Measurements from ENCODE around the gene CCDC149. TPM values are rescaled to one million over a fixed set of nuclear protein-coding genes. Genes with fewer than 3 reads are reported as not detected.

CCDC149 gene
- total RNA-seq = 8.3 and 13.3 TPM in 2 replicates
- polyA plus RNA-seq = 11.1 and 12.3 TPM in 2 replicates

DNA sequence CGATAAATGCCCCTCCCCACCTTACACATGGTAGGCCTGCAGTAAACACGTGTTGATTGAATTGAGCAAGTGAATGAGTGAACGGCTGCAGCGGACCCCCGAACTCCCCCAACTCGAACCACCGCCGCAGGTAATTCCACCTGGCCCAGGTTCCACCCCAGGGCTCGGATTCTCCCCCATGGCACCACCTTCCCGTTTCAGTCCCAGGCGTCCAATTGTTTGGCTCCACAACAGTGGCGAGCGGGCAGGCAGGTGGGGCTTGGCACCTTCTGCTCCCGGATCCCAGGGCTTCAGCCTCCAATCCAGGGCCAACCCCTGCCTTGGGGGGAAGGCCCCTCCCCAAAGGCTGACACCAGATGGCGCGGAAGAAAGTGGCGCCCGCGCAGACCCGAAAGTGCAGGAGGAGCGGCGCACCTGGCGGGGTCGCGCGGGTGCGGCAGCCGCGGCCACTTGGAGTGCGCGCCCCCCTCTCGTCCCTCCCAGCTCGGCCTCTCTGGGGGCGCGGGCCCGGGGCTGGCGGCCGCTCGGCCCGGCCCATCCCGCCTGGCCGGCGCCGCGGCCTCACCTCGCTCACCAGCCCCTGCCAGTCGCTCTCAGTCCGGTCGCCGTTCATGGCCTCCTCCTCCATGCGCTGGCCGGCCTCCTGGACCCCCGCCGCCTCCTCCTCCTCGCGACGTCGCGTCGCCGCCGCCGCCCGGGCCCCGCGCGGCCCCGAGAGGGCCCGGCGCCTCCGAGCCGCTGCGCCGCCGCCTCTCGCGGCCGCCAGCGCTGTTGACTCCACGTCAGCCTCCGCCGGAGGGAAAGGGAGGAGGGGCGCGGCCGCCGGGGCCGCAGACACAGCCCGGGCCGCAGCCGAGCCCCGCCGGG is at the start of gene CCDC149:
Gene CCDC149, minus strand, starts transcription at position 791 of the 867 bp plus-strand sequence. Its CDS starts 178 bp downstream, at position 613.
- Histone ChIP-seq H3K4me3 (peak within 1 kb of the TSS; percentile 69), H3K4me2 (peak within 1 kb of the TSS; percentile 90), H3K27me3 (no peaks in the 10 kb centered on the region), H3K27ac (peak within 1 kb of the TSS; percentile 86), H4K20me1 (ENCODE audit: insufficient read depth, poor library complexity, severe bottlenecking) (no peaks in the 10 kb centered on the region), H3K36me3 (replicated peaks; ENCODE audit: insufficient read depth, low read depth) (no peaks in the 10 kb centered on the region), H3K9me2 (replicated peaks; ENCODE audit: insufficient read depth) (no peaks in the 10 kb centered on the region), H3K9me3 (ENCODE audit: low read depth) (no peaks in the 10 kb centered on the region), H3K79me2 (no peaks in the 10 kb centered on the region), H3K4me1 (ENCODE audit: insufficient read depth) (peaks cover 7% of the 10 kb centered on the region), H2AFZ (peak within 1 kb of the TSS; percentile 81)
- TF ChIP-seq, protein P1, sequence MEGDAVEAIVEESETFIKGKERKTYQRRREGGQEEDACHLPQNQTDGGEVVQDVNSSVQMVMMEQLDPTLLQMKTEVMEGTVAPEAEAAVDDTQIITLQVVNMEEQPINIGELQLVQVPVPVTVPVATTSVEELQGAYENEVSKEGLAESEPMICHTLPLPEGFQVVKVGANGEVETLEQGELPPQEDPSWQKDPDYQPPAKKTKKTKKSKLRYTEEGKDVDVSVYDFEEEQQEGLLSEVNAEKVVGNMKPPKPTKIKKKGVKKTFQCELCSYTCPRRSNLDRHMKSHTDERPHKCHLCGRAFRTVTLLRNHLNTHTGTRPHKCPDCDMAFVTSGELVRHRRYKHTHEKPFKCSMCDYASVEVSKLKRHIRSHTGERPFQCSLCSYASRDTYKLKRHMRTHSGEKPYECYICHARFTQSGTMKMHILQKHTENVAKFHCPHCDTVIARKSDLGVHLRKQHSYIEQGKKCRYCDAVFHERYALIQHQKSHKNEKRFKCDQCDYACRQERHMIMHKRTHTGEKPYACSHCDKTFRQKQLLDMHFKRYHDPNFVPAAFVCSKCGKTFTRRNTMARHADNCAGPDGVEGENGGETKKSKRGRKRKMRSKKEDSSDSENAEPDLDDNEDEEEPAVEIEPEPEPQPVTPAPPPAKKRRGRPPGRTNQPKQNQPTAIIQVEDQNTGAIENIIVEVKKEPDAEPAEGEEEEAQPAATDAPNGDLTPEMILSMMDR (IDR thresholded peaks at IDR 0.05; ENCODE audit: poor library complexity) = peak; percentile 9
- TF ChIP-seq EZH2 (IDR thresholded peaks at IDR 0.05; ENCODE audit: borderline replicate concordance) = no peak
- TF ChIP-seq EZH2phosphoT487 (IDR thresholded peaks at IDR 0.05; ENCODE audit: low read depth, severe bottlenecking, unreplicated experiment) = no peak
- 7% methylated on average over 39 of the region's 92 CpGs for WGBS (ENCODE audit: low lambda C conversion rate, missing lambda C conversion rate)
- DNase-seq (ENCODE audit: low spot score) = peak; percentile 87

DNA sequence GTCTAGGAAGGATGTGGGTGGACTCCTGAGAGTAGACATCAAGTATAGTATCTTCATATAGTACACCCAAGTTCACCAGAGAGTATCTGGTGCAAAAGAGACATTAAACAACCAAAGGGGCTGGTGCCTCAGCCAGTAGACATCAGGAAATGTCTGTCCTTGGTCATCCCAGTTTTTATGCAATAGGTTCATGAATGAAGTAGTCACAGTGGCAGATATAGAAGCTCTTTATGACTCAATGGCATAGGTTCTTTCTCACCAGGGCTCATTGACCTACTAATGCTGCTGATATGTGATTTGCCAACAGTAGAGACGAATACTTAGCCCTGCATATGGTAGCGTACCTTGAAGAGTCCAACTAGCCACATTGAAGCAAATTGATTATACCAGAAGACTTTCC is 45.0 kb upstream of the CCDC149 start:
- Histone ChIP-seq H3K4me2 (no peak overlapping the region), H3K27ac (no peak overlapping the region), H3K79me2 (no peaks in the 10 kb centered on the region), H3K9me3 (ENCODE audit: low read depth) (no peaks in the 10 kb centered on the region), H3K36me3 (replicated peaks; ENCODE audit: insufficient read depth, low read depth) (no peaks in the 10 kb centered on the region), H4K20me1 (ENCODE audit: insufficient read depth, poor library complexity, severe bottlenecking) (no peaks in the 10 kb centered on the region), H3K4me3 (no peak overlapping the region), H3K27me3 (no peaks in the 10 kb centered on the region), H2AFZ (no peak overlapping the region), H3K9me2 (replicated peaks; ENCODE audit: insufficient read depth) (no peaks in the 10 kb centered on the region), H3K4me1 (ENCODE audit: insufficient read depth) (no peaks in the 10 kb centered on the region)
- TF ChIP-seq EZH2phosphoT487 (IDR thresholded peaks at IDR 0.05; ENCODE audit: low read depth, severe bottlenecking, unreplicated experiment) (no peak), EZH2 (IDR thresholded peaks at IDR 0.05; ENCODE audit: borderline replicate concordance) (no peak)
- TF ChIP-seq, protein P1 (IDR thresholded peaks at IDR 0.05; ENCODE audit: poor library complexity) = no peak
- 84% methylated on average over 2 of the region's 2 CpGs for WGBS (ENCODE audit: low lambda C conversion rate, missing lambda C conversion rate)
- DNase-seq (ENCODE audit: low spot score) = no peak

DNA sequence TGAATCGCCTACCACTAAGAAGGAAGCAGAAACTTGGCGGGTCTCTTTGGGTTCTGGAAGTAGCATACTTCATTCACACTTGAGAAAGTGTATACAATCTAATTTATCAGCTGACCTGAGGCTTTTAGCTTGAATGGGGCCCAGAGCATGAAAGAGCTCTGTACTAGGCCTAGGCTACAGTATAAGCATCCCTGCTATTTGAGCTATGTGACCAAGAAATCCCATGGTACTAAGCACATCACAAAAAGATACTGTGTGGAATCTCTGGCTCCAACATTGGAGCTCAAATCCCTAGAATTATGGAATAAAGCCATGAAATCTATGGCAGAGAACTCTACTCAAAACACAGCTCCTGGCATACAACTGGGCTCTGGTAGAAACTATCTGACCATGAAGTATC is 43.9 kb upstream of the CCDC149 start:
- WGBS (ENCODE audit: low lambda C conversion rate, missing lambda C conversion rate) = 89% methylated on average over 2 of the region's 2 CpGs
- no peak for TF ChIP-seq EZH2phosphoT487 (IDR thresholded peaks at IDR 0.05; ENCODE audit: low read depth, severe bottlenecking, unreplicated experiment)
- TF ChIP-seq, protein P1 (IDR thresholded peaks at IDR 0.05; ENCODE audit: poor library complexity) = no peak
- TF ChIP-seq EZH2 (IDR thresholded peaks at IDR 0.05; ENCODE audit: borderline replicate concordance) = no peak

More for the DNA sequence above, 43.9 kb upstream of the CCDC149 start:
- Histone ChIP-seq H4K20me1 (ENCODE audit: insufficient read depth, poor library complexity, severe bottlenecking) (no peaks in the 10 kb centered on the region), H3K27ac (no peak overlapping the region), H3K9me3 (ENCODE audit: low read depth) (no peaks in the 10 kb centered on the region), H3K79me2 (no peaks in the 10 kb centered on the region), H3K36me3 (replicated peaks; ENCODE audit: insufficient read depth, low read depth) (no peaks in the 10 kb centered on the region), H3K27me3 (no peaks in the 10 kb centered on the region), H3K9me2 (replicated peaks; ENCODE audit: insufficient read depth) (no peaks in the 10 kb centered on the region), H3K4me2 (no peak overlapping the region), H2AFZ (no peak overlapping the region), H3K4me1 (ENCODE audit: insufficient read depth) (no peaks in the 10 kb centered on the region), H3K4me3 (no peak overlapping the region)
- no peak for DNase-seq (ENCODE audit: low spot score)
